ENCODE results near the gene SLC9A8. TPM values are rescaled to one million over a fixed set of nuclear protein-coding genes. Genes with fewer than 3 reads are reported as not detected.
A peak's percentile ranks its signal among the peaks of the same experiment; 100 is the strongest.
"Not testable (repeated sequence)": the region's sequence is repeated elsewhere in the genome, so short reads cannot be mapped to it uniquely, and the experiment has no call there.

SLC9A8 gene
- total RNA-seq, 1 donor from 2014 or later: 6.6 TPM

- DNase-seq: peak; percentile 68
Observed at GRCh38 chr20:49786668-49787370, 25.8 kb upstream of the SLC9A8 start.

- DNase-seq: no peak
Observed at GRCh38 chr20:49787371-49788357, 25.0 kb upstream of the SLC9A8 start.

GRCh38 chr20:49790077-49790798, 22.4 kb upstream of the SLC9A8 start:
- peak; percentile 89 for DNase-seq

- no peak for DNase-seq
Observed at GRCh38 chr20:49791165-49791564, 21.5 kb upstream of the SLC9A8 start.

- DNase-seq: no peak
Observed at GRCh38 chr20:49792006-49792405, 20.6 kb upstream of the SLC9A8 start.

- DNase-seq: no peak
Observed at GRCh38 chr20:49792611-49793010, 20.0 kb upstream of the SLC9A8 start.

GRCh38 chr20:49794336-49795134, 18.1 kb upstream of the SLC9A8 start:
- DNase-seq: no peak

- no peak for DNase-seq
Observed at GRCh38 chr20:49795135-49795424, 17.5 kb upstream of the SLC9A8 start.

- no peak for DNase-seq
Observed at GRCh38 chr20:49796600-49797343, 15.9 kb upstream of the SLC9A8 start.

- DNase-seq: no peak
Observed at GRCh38 chr20:49797344-49797615, 15.3 kb upstream of the SLC9A8 start.

- DNase-seq: no peak
Observed at GRCh38 chr20:49798718-49799117, 13.9 kb upstream of the SLC9A8 start.

GRCh38 chr20:49799698-49800097, 12.9 kb upstream of the SLC9A8 start:
- no peak for DNase-seq

- no peak for DNase-seq
Observed at GRCh38 chr20:49803418-49803817, 9.2 kb upstream of the SLC9A8 start.

GRCh38 chr20:49804364-49804763, 8.3 kb upstream of the SLC9A8 start:
- no peak for DNase-seq

- not testable (repeated sequence) for DNase-seq
Observed at GRCh38 chr20:49805224-49805876, 7.3 kb upstream of the SLC9A8 start.

GRCh38 chr20:49808753-49809152, 3.9 kb upstream of the SLC9A8 start:
- no peak for DNase-seq

GRCh38 chr20:49809803-49810359, 2.7 kb upstream of the SLC9A8 start:
- DNase-seq: no peak

- DNase-seq: peak; percentile 31
Observed at GRCh38 chr20:49810491-49811190, 2.0 kb upstream of the SLC9A8 start.

- DNase-seq: peak; percentile 54
Observed at GRCh38 chr20:49811825-49812506, 662 bp upstream of the SLC9A8 start.

Data from dermis blood vessel endothelial cell (primary cell).